H9 (cell line): Measurements from ENCODE around the gene KCNG2. TPM values are rescaled to one million over a fixed set of nuclear protein-coding genes. Genes with fewer than 3 reads are reported as not detected.

Experiments used
- DNase-seq: peaks from one replicate; pipeline ENCODE4 v3.0.0-alpha.2; 2017
- H2AFZ ChIP-seq: one replicate; pipeline ENCODE4 v1.6.1; 2013; ENCODE audit warnings: mild to moderate bottlenecking, low read length, control low read depth, moderate library complexity
- H2AK5ac ChIP-seq: 2 replicates; pipeline ENCODE4 v1.6.1; 2013; ENCODE audit warnings: low read length, control low read depth, mixed read lengths; ENCODE audit not compliant: insufficient read length
- H2BK120ac ChIP-seq: one replicate; pipeline ENCODE4 v1.6.1; 2013; ENCODE audit warnings: low read depth, mild to moderate bottlenecking, low read length, control low read depth, inconsistent platforms; ENCODE audit not compliant: poor library complexity, severe bottlenecking
- H2BK12ac ChIP-seq: 2 replicates; pipeline ENCODE4 v1.6.1; 2013; ENCODE audit warnings: low read length, control low read depth, mixed read lengths, low read depth; ENCODE audit not compliant: insufficient read length
- H2BK15ac ChIP-seq: 2 replicates; pipeline ENCODE4 v1.6.1; 2013; ENCODE audit warnings: low read depth, low read length, control low read depth
- H2BK20ac ChIP-seq: one replicate; pipeline ENCODE4 v1.6.1; 2013; ENCODE audit warnings: low read depth, mild to moderate bottlenecking, low read length, control low read depth, inconsistent platforms; ENCODE audit not compliant: poor library complexity, severe bottlenecking
- H2BK5ac ChIP-seq: 2 replicates; pipeline ENCODE4 v1.6.1; 2013; ENCODE audit warnings: low read length, control low read depth, mixed read lengths; ENCODE audit not compliant: insufficient read length
- H3K14ac ChIP-seq: 2 replicates; pipeline ENCODE4 v1.6.1; 2013; ENCODE audit warnings: low read length, control low read depth; ENCODE audit not compliant: insufficient read depth
- H3K18ac ChIP-seq: 2 replicates; pipeline ENCODE4 v1.6.1; 2013; ENCODE audit warnings: low read depth, mild to moderate bottlenecking, mixed read lengths, low read length, control low read depth; ENCODE audit not compliant: insufficient read length
- H3K23ac ChIP-seq: 2 replicates; pipeline ENCODE4 v1.6.1; 2013; ENCODE audit warnings: low read length, control low read depth, mixed read lengths, low read depth; ENCODE audit not compliant: insufficient read length
- H3K23me2 ChIP-seq: 2 replicates; pipeline ENCODE4 v1.6.1; 2013; ENCODE audit warnings: low read depth, mild to moderate bottlenecking, mixed read lengths, low read length, control low read depth; ENCODE audit not compliant: insufficient read length, poor library complexity, severe bottlenecking
- H3K27ac ChIP-seq: 2 replicates; pipeline ENCODE4 v1.5.1; 2013; ENCODE audit warnings: low read length, control low read depth, mixed read lengths, low read depth; ENCODE audit not compliant: insufficient read length
- H3K27me3 ChIP-seq: 2 replicates; pipeline ENCODE4 v1.6.1; 2013; ENCODE audit warnings: low read length, control low read depth, inconsistent platforms; ENCODE audit not compliant: insufficient read depth
- H3K4ac ChIP-seq: 2 replicates; pipeline ENCODE4 v1.6.1; 2013; ENCODE audit warnings: low read depth, mild to moderate bottlenecking, control low read depth, inconsistent platforms, low read length, moderate library complexity
- H3K4me1 ChIP-seq: 2 replicates; pipeline ENCODE4 v1.6.1; 2013; ENCODE audit warnings: low read length, control low read depth, inconsistent platforms; ENCODE audit not compliant: insufficient read depth
- H3K4me2 ChIP-seq: 2 replicates; pipeline ENCODE4 v1.6.1; 2013; ENCODE audit warnings: low read length, control low read depth, mixed read lengths; ENCODE audit not compliant: insufficient read length, insufficient read depth
- H3K56ac ChIP-seq: 2 replicates; pipeline ENCODE4 v1.6.1; 2013; ENCODE audit warnings: low read depth, mild to moderate bottlenecking, mixed read lengths, low read length, control low read depth; ENCODE audit not compliant: insufficient read length
- H3K79me1 ChIP-seq: 2 replicates; pipeline ENCODE4 v1.6.1; 2013; ENCODE audit warnings: low read depth, mild to moderate bottlenecking, moderate library complexity, low read length, control low read depth, inconsistent platforms; ENCODE audit not compliant: insufficient read depth, poor library complexity, severe bottlenecking
- H3K79me2 ChIP-seq: 2 replicates; pipeline ENCODE4 v1.6.1; 2013; ENCODE audit warnings: low read length, control low read depth, inconsistent platforms; ENCODE audit not compliant: insufficient read depth
- H3K9ac ChIP-seq: 2 replicates; pipeline ENCODE4 v1.6.1; 2013; ENCODE audit warnings: low read length, control low read depth, mixed read lengths; ENCODE audit not compliant: insufficient read length; ENCODE audit errors: extremely low read depth
- H3K9me3 ChIP-seq: one replicate; pipeline ENCODE4 v1.6.1; 2013; ENCODE audit warnings: low read depth, low read length, inconsistent platforms; ENCODE audit not compliant: control insufficient read depth
- H3T11ph ChIP-seq: one replicate; pipeline ENCODE4 v1.6.1; 2013; ENCODE audit warnings: mild to moderate bottlenecking, low read length, control low read depth, inconsistent platforms
- H4K20me1 ChIP-seq: one replicate; pipeline ENCODE4 v1.6.1; 2013; ENCODE audit not compliant: control insufficient read depth, insufficient read length, insufficient read depth
- H4K5ac ChIP-seq: 2 replicates; pipeline ENCODE4 v1.6.1; 2013; ENCODE audit warnings: low read depth, mild to moderate bottlenecking, mixed read lengths, low read length, control low read depth; ENCODE audit not compliant: insufficient read length
- H4K8ac ChIP-seq: replicated peaks from 2 replicates; pipeline ENCODE4 v1.6.1; 2013; ENCODE audit warnings: low read length, control low read depth, mixed read lengths, low read depth; ENCODE audit not compliant: insufficient read length
- H4K91ac ChIP-seq: 2 replicates; pipeline ENCODE4 v1.6.1; 2013; ENCODE audit warnings: low read depth, mild to moderate bottlenecking, moderate library complexity, mixed read lengths, low read length, control low read depth; ENCODE audit not compliant: insufficient read length
- H3K27ac Mint-ChIP-seq, 3 experiments: 2 replicates in 2 of 3; 3 replicates in 1 of 3; pipeline ENCODE4 v1.8.0; 2020 to 2021; ENCODE audit warnings: mixed read lengths in 3 of 3, mild to moderate bottlenecking in 1 of 3, moderate library complexity in 1 of 3
- H3K27me3 Mint-ChIP-seq: 2 replicates; pipeline ENCODE4 v1.8.0; 2021; ENCODE audit warnings: low read depth, mild to moderate bottlenecking, moderate library complexity, mixed read lengths
- H3K36me3 Mint-ChIP-seq, 3 experiments: 2 replicates in 2 of 3; 3 replicates in 1 of 3; pipeline ENCODE4 v1.8.0; 2020 to 2021; ENCODE audit warnings: low read depth in 3 of 3, mixed read lengths in 3 of 3; ENCODE audit not compliant: insufficient read depth in 1 of 3
- H3K4me1 Mint-ChIP-seq, 2 experiments: 2 replicates each; pipeline ENCODE4 v1.8.0; 2020; ENCODE audit warnings: mixed read lengths in 2 of 2
- H3K4me3 Mint-ChIP-seq, 2 experiments: 2 replicates in 1 of 2; 3 replicates in 1 of 2; pipeline ENCODE4 v1.8.0; 2020 to 2021; ENCODE audit warnings: mild to moderate bottlenecking in 2 of 2, mixed read lengths in 2 of 2, moderate library complexity in 1 of 2
- H3K9me3 Mint-ChIP-seq, 2 experiments: 2 replicates in 1 of 2; 3 replicates in 1 of 2; pipeline ENCODE4 v1.8.0; 2020; ENCODE audit warnings: mild to moderate bottlenecking in 2 of 2, mixed read lengths in 2 of 2, moderate library complexity in 1 of 2
- CTCF ChIP-seq: fragments of 200-600 bp; sonication (generic); conservative IDR thresholded peaks from 3 replicates; pipeline ENCODE4 v1.8.0; 2021; ENCODE audit warnings: antibody characterized with exemption, mild to moderate bottlenecking
- WGBS: extraction: QIAGEN DNeasy Blood & Tissue Kit; methylation state at CpG from one replicate; pipeline ENCODE4 v1.1.7; 2013; ENCODE audit warnings: missing lambda C conversion rate, low lambda C conversion rate, mixed read lengths; ENCODE audit not compliant: insufficient read length; ENCODE audit errors: extremely low coverage; 5-methylcytosine and 5-hydroxymethylcytosine counted together
- total RNA-seq: library from RNA; stranded (reverse); gene quantifications from 2 replicates; pipeline ENCODE4 v1.2.1, GENCODE V29; 2021

The KCNG2 gene
- total RNA-seq, 1 experiment from 2014 or later, result 0.15 TPM

DNA sequence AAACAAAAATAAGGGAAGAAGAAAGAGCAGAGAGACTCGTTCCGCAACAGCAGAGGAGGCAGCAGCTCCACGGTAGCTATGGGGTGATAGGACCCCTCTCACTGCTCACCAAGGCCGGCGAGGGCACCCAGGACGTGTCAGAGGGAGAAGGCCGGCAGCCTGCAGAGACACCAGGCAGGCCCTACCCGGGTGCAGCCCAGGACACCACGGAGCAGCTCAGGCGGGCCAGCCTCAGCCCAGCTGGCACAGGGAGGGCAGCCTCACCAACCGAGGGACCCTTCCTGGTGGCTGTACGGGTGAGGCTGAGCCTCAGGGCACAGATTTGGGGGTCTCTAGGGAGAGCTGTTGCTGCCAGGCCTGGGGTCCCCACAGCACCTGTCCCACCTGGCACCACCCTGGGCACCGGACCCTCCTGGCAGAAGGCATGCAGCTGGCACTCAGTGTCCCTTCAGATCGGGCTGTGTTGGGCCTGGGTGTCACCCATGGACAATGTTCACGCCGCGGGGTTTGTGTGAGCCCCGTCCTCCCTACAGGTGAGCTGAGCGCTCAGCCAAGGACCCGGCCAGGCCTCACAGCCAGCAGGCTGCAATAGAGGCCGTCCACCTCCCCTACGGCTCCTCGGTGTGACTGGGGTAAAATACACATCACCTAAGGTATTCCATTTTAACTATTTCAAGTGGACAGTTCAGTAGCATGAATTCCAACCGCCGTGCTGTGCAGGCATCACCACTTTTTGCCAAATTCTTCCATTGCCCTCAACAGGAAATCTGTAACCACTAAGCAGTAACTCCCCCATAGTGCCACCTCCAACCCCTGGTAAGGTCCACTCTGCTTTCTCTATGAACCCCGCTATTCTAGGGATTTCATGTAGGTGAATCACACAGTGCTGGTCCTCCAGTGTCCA lies 21.6 kb downstream of the KCNG2 start:
- H3K4me3 Mint-ChIP-seq, result no peak overlapping the region
- Histone ChIP-seq H3K9me3 (no peaks in the 10 kb centered on the region), H3K79me2 (no peaks in the 10 kb centered on the region), H2AFZ (no peak overlapping the region), H3K56ac (no peak overlapping the region), H4K20me1 (peaks cover 5% of the 10 kb centered on the region), H4K5ac (no peak overlapping the region), H3K23ac (no peak overlapping the region), H3K14ac (no peak overlapping the region; the same call in 1 of the 2 replicates), H3K23me2 (no peaks in the 10 kb centered on the region), H3K9ac (no peak overlapping the region), H3K79me1 (no peaks in the 10 kb centered on the region), H3T11ph (no peak overlapping the region), H4K8ac (no peak overlapping the region), H2BK12ac (no peak overlapping the region), H3K4me1 (no peaks in the 10 kb centered on the region), H3K27ac (no peak overlapping the region), H2BK15ac (no peak overlapping the region), H3K27me3 (no peaks in the 10 kb centered on the region), H3K18ac (no peak overlapping the region), H3K4ac (no peak overlapping the region), H4K91ac (no peak overlapping the region), H2AK5ac (no peak overlapping the region), H2BK5ac (no peak overlapping the region), H2BK20ac (no peak overlapping the region), H2BK120ac (no peak overlapping the region), H3K4me2 (no peak overlapping the region)
- H3K9me3 Mint-ChIP-seq, result no peaks in the 10 kb centered on the region
- no peak for DNase-seq
- TF ChIP-seq CTCF, result no peak
- WGBS, result no CpG with 5 or more reads among the region's 26 CpGs
- no peak overlapping the region; a peak in 1 of 7 replicates for H3K27ac Mint-ChIP-seq
- no peaks in the 10 kb centered on the region for H3K4me1 Mint-ChIP-seq
- no peaks in the 10 kb centered on the region for H3K36me3 Mint-ChIP-seq
- H3K27me3 Mint-ChIP-seq, result peaks cover 5% of the 10 kb centered on the region
